H9 (cell line): ENCODE data around the gene ZNHIT1. TPM values are rescaled to one million over a fixed set of nuclear protein-coding genes. Genes with fewer than 3 reads are reported as not detected.
"Not testable (repeated sequence)": the region's sequence is repeated elsewhere in the genome, so short reads cannot be mapped to it uniquely, and the experiment has no call there.

ENCODE experiments used
- DNase-seq: peaks from one replicate; pipeline ENCODE4 v3.0.0-alpha.2; 2017
- H2AFZ ChIP-seq: one replicate; pipeline ENCODE4 v1.6.1; 2013; ENCODE audit warnings: mild to moderate bottlenecking, low read length, control low read depth, moderate library complexity
- H2AK5ac ChIP-seq: 2 replicates; pipeline ENCODE4 v1.6.1; 2013; ENCODE audit warnings: low read length, control low read depth, mixed read lengths; ENCODE audit not compliant: insufficient read length
- H2BK120ac ChIP-seq: one replicate; pipeline ENCODE4 v1.6.1; 2013; ENCODE audit warnings: low read depth, mild to moderate bottlenecking, low read length, control low read depth, inconsistent platforms; ENCODE audit not compliant: poor library complexity, severe bottlenecking
- H2BK12ac ChIP-seq: 2 replicates; pipeline ENCODE4 v1.6.1; 2013; ENCODE audit warnings: low read length, control low read depth, mixed read lengths, low read depth; ENCODE audit not compliant: insufficient read length
- H2BK15ac ChIP-seq: 2 replicates; pipeline ENCODE4 v1.6.1; 2013; ENCODE audit warnings: low read depth, low read length, control low read depth
- H2BK20ac ChIP-seq: one replicate; pipeline ENCODE4 v1.6.1; 2013; ENCODE audit warnings: low read depth, mild to moderate bottlenecking, low read length, control low read depth, inconsistent platforms; ENCODE audit not compliant: poor library complexity, severe bottlenecking
- H2BK5ac ChIP-seq: 2 replicates; pipeline ENCODE4 v1.6.1; 2013; ENCODE audit warnings: low read length, control low read depth, mixed read lengths; ENCODE audit not compliant: insufficient read length
- H3K14ac ChIP-seq: 2 replicates; pipeline ENCODE4 v1.6.1; 2013; ENCODE audit warnings: low read length, control low read depth; ENCODE audit not compliant: insufficient read depth
- H3K18ac ChIP-seq: 2 replicates; pipeline ENCODE4 v1.6.1; 2013; ENCODE audit warnings: low read depth, mild to moderate bottlenecking, mixed read lengths, low read length, control low read depth; ENCODE audit not compliant: insufficient read length
- H3K23ac ChIP-seq: 2 replicates; pipeline ENCODE4 v1.6.1; 2013; ENCODE audit warnings: low read length, control low read depth, mixed read lengths, low read depth; ENCODE audit not compliant: insufficient read length
- H3K23me2 ChIP-seq: 2 replicates; pipeline ENCODE4 v1.6.1; 2013; ENCODE audit warnings: low read depth, mild to moderate bottlenecking, mixed read lengths, low read length, control low read depth; ENCODE audit not compliant: insufficient read length, poor library complexity, severe bottlenecking
- H3K27ac ChIP-seq: 2 replicates; pipeline ENCODE4 v1.5.1; 2013; ENCODE audit warnings: low read length, control low read depth, mixed read lengths, low read depth; ENCODE audit not compliant: insufficient read length
- H3K27me3 ChIP-seq: 2 replicates; pipeline ENCODE4 v1.6.1; 2013; ENCODE audit warnings: low read length, control low read depth, inconsistent platforms; ENCODE audit not compliant: insufficient read depth
- H3K4ac ChIP-seq: 2 replicates; pipeline ENCODE4 v1.6.1; 2013; ENCODE audit warnings: low read depth, mild to moderate bottlenecking, control low read depth, inconsistent platforms, low read length, moderate library complexity
- H3K4me1 ChIP-seq: 2 replicates; pipeline ENCODE4 v1.6.1; 2013; ENCODE audit warnings: low read length, control low read depth, inconsistent platforms; ENCODE audit not compliant: insufficient read depth
- H3K4me2 ChIP-seq: 2 replicates; pipeline ENCODE4 v1.6.1; 2013; ENCODE audit warnings: low read length, control low read depth, mixed read lengths; ENCODE audit not compliant: insufficient read length, insufficient read depth
- H3K56ac ChIP-seq: 2 replicates; pipeline ENCODE4 v1.6.1; 2013; ENCODE audit warnings: low read depth, mild to moderate bottlenecking, mixed read lengths, low read length, control low read depth; ENCODE audit not compliant: insufficient read length
- H3K79me1 ChIP-seq: 2 replicates; pipeline ENCODE4 v1.6.1; 2013; ENCODE audit warnings: low read depth, mild to moderate bottlenecking, moderate library complexity, low read length, control low read depth, inconsistent platforms; ENCODE audit not compliant: insufficient read depth, poor library complexity, severe bottlenecking
- H3K79me2 ChIP-seq: 2 replicates; pipeline ENCODE4 v1.6.1; 2013; ENCODE audit warnings: low read length, control low read depth, inconsistent platforms; ENCODE audit not compliant: insufficient read depth
- H3K9ac ChIP-seq: 2 replicates; pipeline ENCODE4 v1.6.1; 2013; ENCODE audit warnings: low read length, control low read depth, mixed read lengths; ENCODE audit not compliant: insufficient read length; ENCODE audit errors: extremely low read depth
- H3K9me3 ChIP-seq: one replicate; pipeline ENCODE4 v1.6.1; 2013; ENCODE audit warnings: low read depth, low read length, inconsistent platforms; ENCODE audit not compliant: control insufficient read depth
- H3T11ph ChIP-seq: one replicate; pipeline ENCODE4 v1.6.1; 2013; ENCODE audit warnings: mild to moderate bottlenecking, low read length, control low read depth, inconsistent platforms
- H4K20me1 ChIP-seq: one replicate; pipeline ENCODE4 v1.6.1; 2013; ENCODE audit not compliant: control insufficient read depth, insufficient read length, insufficient read depth
- H4K5ac ChIP-seq: 2 replicates; pipeline ENCODE4 v1.6.1; 2013; ENCODE audit warnings: low read depth, mild to moderate bottlenecking, mixed read lengths, low read length, control low read depth; ENCODE audit not compliant: insufficient read length
- H4K8ac ChIP-seq: replicated peaks from 2 replicates; pipeline ENCODE4 v1.6.1; 2013; ENCODE audit warnings: low read length, control low read depth, mixed read lengths, low read depth; ENCODE audit not compliant: insufficient read length
- H4K91ac ChIP-seq: 2 replicates; pipeline ENCODE4 v1.6.1; 2013; ENCODE audit warnings: low read depth, mild to moderate bottlenecking, moderate library complexity, mixed read lengths, low read length, control low read depth; ENCODE audit not compliant: insufficient read length
- H3K27ac Mint-ChIP-seq, 3 experiments: 2 replicates in 2 of 3; 3 replicates in 1 of 3; pipeline ENCODE4 v1.8.0; 2020 to 2021; ENCODE audit warnings: mixed read lengths in 3 of 3, mild to moderate bottlenecking in 1 of 3, moderate library complexity in 1 of 3
- H3K27me3 Mint-ChIP-seq: 2 replicates; pipeline ENCODE4 v1.8.0; 2021; ENCODE audit warnings: low read depth, mild to moderate bottlenecking, moderate library complexity, mixed read lengths
- H3K36me3 Mint-ChIP-seq, 3 experiments: 2 replicates in 2 of 3; 3 replicates in 1 of 3; pipeline ENCODE4 v1.8.0; 2020 to 2021; ENCODE audit warnings: low read depth in 3 of 3, mixed read lengths in 3 of 3; ENCODE audit not compliant: insufficient read depth in 1 of 3
- H3K4me1 Mint-ChIP-seq, 2 experiments: 2 replicates each; pipeline ENCODE4 v1.8.0; 2020; ENCODE audit warnings: mixed read lengths in 2 of 2
- H3K4me3 Mint-ChIP-seq, 2 experiments: 2 replicates in 1 of 2; 3 replicates in 1 of 2; pipeline ENCODE4 v1.8.0; 2020 to 2021; ENCODE audit warnings: mild to moderate bottlenecking in 2 of 2, mixed read lengths in 2 of 2, moderate library complexity in 1 of 2
- H3K9me3 Mint-ChIP-seq, 2 experiments: 2 replicates in 1 of 2; 3 replicates in 1 of 2; pipeline ENCODE4 v1.8.0; 2020; ENCODE audit warnings: mild to moderate bottlenecking in 2 of 2, mixed read lengths in 2 of 2, moderate library complexity in 1 of 2
- CTCF ChIP-seq: fragments of 200-600 bp; sonication (generic); conservative IDR thresholded peaks from 3 replicates; pipeline ENCODE4 v1.8.0; 2021; ENCODE audit warnings: antibody characterized with exemption, mild to moderate bottlenecking
- WGBS: extraction: QIAGEN DNeasy Blood & Tissue Kit; methylation state at CpG from one replicate; pipeline ENCODE4 v1.1.7; 2013; ENCODE audit warnings: missing lambda C conversion rate, low lambda C conversion rate, mixed read lengths; ENCODE audit not compliant: insufficient read length; ENCODE audit errors: extremely low coverage; 5-methylcytosine and 5-hydroxymethylcytosine counted together
- total RNA-seq: library from RNA; stranded (reverse); gene quantifications from 2 replicates; pipeline ENCODE4 v1.2.1, GENCODE V29; 2021

The ZNHIT1 gene
- total RNA-seq, 1 experiment from 2014 or later, result 52.7 TPM

- no peak for DNase-seq
- Mint-ChIP-seq H3K4me3 (no peak overlapping the region), H3K36me3 (no peaks in the 10 kb centered on the region), H3K27me3 (no peaks in the 10 kb centered on the region; the same call in 1 of the 2 replicates), H3K4me1 (peaks cover 2 to 3% of the 10 kb centered on the region in 2 experiments; a peak in 1 of 4 replicates), H3K9me3 (no peaks in the 10 kb centered on the region), H3K27ac (no peak overlapping the region)
- Histone ChIP-seq H4K91ac (no peak overlapping the region), H3K9ac (no peak overlapping the region), H2BK12ac (no peak overlapping the region), H2AFZ (no peak overlapping the region), H3K18ac (no peak overlapping the region), H3K9me3 (no peaks in the 10 kb centered on the region), H4K20me1 (no peaks in the 10 kb centered on the region), H2BK120ac (no peak overlapping the region), H3K79me2 (no peaks in the 10 kb centered on the region), H2AK5ac (no peak overlapping the region), H2BK15ac (no peak overlapping the region), H3K79me1 (no peaks in the 10 kb centered on the region), H3K4ac (no peak overlapping the region), H3K23me2 (no peaks in the 10 kb centered on the region), H3K27ac (no peak overlapping the region), H3T11ph (no peak overlapping the region), H3K4me2 (no peak overlapping the region), H4K8ac (no peak overlapping the region), H3K27me3 (no peaks in the 10 kb centered on the region), H2BK5ac (no peak overlapping the region), H3K56ac (no peak overlapping the region), H3K23ac (no peak overlapping the region), H2BK20ac (no peak overlapping the region), H4K5ac (no peak overlapping the region), H3K14ac (no peak overlapping the region), H3K4me1 (no peaks in the 10 kb centered on the region)
- WGBS, result no CpG with 5 or more reads among the region's 7 CpGs
- no peak for TF ChIP-seq CTCF
These were observed 40.3 kb downstream of the ZNHIT1 start for GRCh38 chr7:101258243-101258731.

GRCh38 chr7:101264102-101264706 is 46.2 kb downstream of the ZNHIT1 start:
- not testable (repeated sequence) for H4K5ac ChIP-seq, H3K9me3 Mint-ChIP-seq, H3K27ac Mint-ChIP-seq, H3K9ac ChIP-seq, H2BK20ac ChIP-seq, H3K27me3 Mint-ChIP-seq, H2BK15ac ChIP-seq, H3K14ac ChIP-seq, H3K27me3 ChIP-seq, H3K56ac ChIP-seq, H3K23ac ChIP-seq, H4K8ac ChIP-seq, H3K4me2 ChIP-seq, H2AFZ ChIP-seq, H3K27ac ChIP-seq, H3K23me2 ChIP-seq, H3K79me1 ChIP-seq, H3T11ph ChIP-seq, H3K4ac ChIP-seq, H2AK5ac ChIP-seq, H3K18ac ChIP-seq, DNase-seq, H4K91ac ChIP-seq, H3K4me1 ChIP-seq, H3K9me3 ChIP-seq, H3K79me2 ChIP-seq, H3K4me3 Mint-ChIP-seq, H3K36me3 Mint-ChIP-seq, H3K4me1 Mint-ChIP-seq, H2BK5ac ChIP-seq, H4K20me1 ChIP-seq, H2BK120ac ChIP-seq, H2BK12ac ChIP-seq
- WGBS, result no CpG with 5 or more reads among the region's 6 CpGs
